GM23338 (cell line): Measurements from ENCODE around the gene TRAPPC4.

Source experiments
- CREB1 ChIP-seq: fragments of 250-450 bp; sonication (Bioruptor Pico); IDR thresholded peaks from 2 replicates; pipeline ENCODE4 v1.5.0; 2020; ENCODE audit warnings: low read depth, mild to moderate bottlenecking, moderate library complexity
- CTCF ChIP-seq, 2 experiments: fragments of 200-600 bp in 1 of 2; sonication (generic) in 1 of 2; conservative IDR thresholded peaks; 2 replicates each; pipeline versions ENCODE4 v1.5.1 to v1.6.1; 2016 to 2017; ENCODE audit warnings: antibody characterized with exemption in 2 of 2, low read depth in 2 of 2, mild to moderate bottlenecking in 2 of 2, moderate library complexity in 1 of 2
- ETS1 ChIP-seq: IDR thresholded peaks from 2 replicates; pipeline ENCODE4 v1.6.1; 2016; ENCODE audit warnings: antibody characterized with exemption
- EZH2 ChIP-seq: fragments of 200-600 bp; sonication (generic); IDR thresholded peaks from one replicate; pipeline ENCODE4 v1.8.0; 2017; ENCODE audit warnings: antibody characterized with exemption, mild to moderate bottlenecking, low read depth; ENCODE audit not compliant: unreplicated experiment
- EZH2phosphoT487 ChIP-seq: fragments of 200-600 bp; sonication (generic); IDR thresholded peaks from one replicate; pipeline ENCODE4 v1.8.1; 2018; ENCODE audit warnings: antibody characterized with exemption; ENCODE audit not compliant: unreplicated experiment
- NANOG ChIP-seq: IDR thresholded peaks from 2 replicates; pipeline ENCODE4 v1.6.1; 2016; ENCODE audit warnings: antibody characterized with exemption, borderline replicate concordance
- POLR2AphosphoS5 ChIP-seq: IDR thresholded peaks from 2 replicates; pipeline ENCODE4 v1.6.1; 2016; ENCODE audit warnings: antibody characterized with exemption, low read depth
- REST ChIP-seq: IDR thresholded peaks from one replicate; pipeline ENCODE4 v1.6.1; 2018; ENCODE audit warnings: antibody characterized with exemption; ENCODE audit not compliant: unreplicated experiment
- STAT1 ChIP-seq: IDR thresholded peaks from one replicate; pipeline ENCODE4 v1.6.1; 2016; ENCODE audit warnings: antibody characterized with exemption; ENCODE audit not compliant: unreplicated experiment

GRCh38 chr11:118997627-118998387 is 20.8 kb upstream of the TRAPPC4 start, which contains the start of gene CENATAC:
- TF ChIP-seq POLR2AphosphoS5 (peak; percentile 98), CTCF (conservative IDR thresholded peaks at IDR 0.05; ENCODE audit: low read depth in 2 of 2) (no peak), NANOG (no peak), EZH2 (no peak), CREB1 (0 out of 2 replicates have a peak, but pooled peaks have one; percentile 54), STAT1 (no peak), ETS1 (peak; percentile 49; the same call in 1 of the 2 replicates), REST (no peak), EZH2phosphoT487 (no peak)
